Heart left ventricle (tissue), 13 donors: Measurements from ENCODE around the gene ADAM17.

Source experiments
- CTCF ChIP-seq, 12 donors: fragments of 200-600 bp; sonication (generic) in 4 of 12; IDR thresholded peaks; one replicate each; pipeline versions ENCODE4 v1.5.0 to v1.8.0; 2018 to 2022; ENCODE audit warnings: antibody characterized with exemption in 12 of 12, mild to moderate bottlenecking in 5 of 12
- POLR2A ChIP-seq, 2 donors: fragments of 450-650 bp; IDR thresholded peaks; one replicate each; pipeline ENCODE4 v1.6.1; 2017; ENCODE audit warnings: antibody characterized with exemption in 2 of 2, mild to moderate bottlenecking in 2 of 2, moderate library complexity in 2 of 2
- donor health status: ischemic (EF 13 %, LVEDD 7.1; RV severe dilation, severe dysfunction).
- donor health status: DM: no; HTN: yes; CAD: no.
- donor health status: DM: no; HTN: no; CAD: no.
- donor health status: ischemic (EF 25% LVEDD 6.9; RV normal size, moderate dysfunction).
- donor health status: ischemic (EF 25% LVEDD 5.7; RV mildly dilated, moderate dysfunction).
- donor health status: ischemic (EF 35%, LVEDD 5.7; RV mildly dilated, moderate dysfunction).
- donor health status: nonischemic (EF 11% LVEDD 7.7; RV severe dilation, severe dysfunction).
- donor health status: DM: yes; HTN: yes; CAD: no.
- donor health status: PGD.
- donor health status: ischemic (EF 29% LVEDD 5.4; RV normal size, mild dysfunction).
- donor health status: nonischemic (EF 23%, LVEDD 6.1; RV moderate dilation, normal function).

GRCh38 chr2:9556121-9556743 lies 602 bp upstream of the ADAM17 start:
- no peak for TF ChIP-seq POLR2A (IDR thresholded peaks at IDR 0.05)
- TF ChIP-seq CTCF (IDR thresholded peaks at IDR 0.05) = no peak
